Mucosa of stomach (tissue), 1 donor: ENCODE results near the gene ANXA1.
A peak's percentile ranks its signal among the peaks of the same experiment; 100 is the strongest.

Source experiments
- H3K27me3 ChIP-seq: one replicate; pipeline ENCODE4 v1.7.0; 2013; ENCODE audit warnings: mild to moderate bottlenecking, low read length; ENCODE audit not compliant: control insufficient read depth, insufficient read depth
- H3K36me3 ChIP-seq: one replicate; pipeline ENCODE4 v1.7.0; 2013; ENCODE audit warnings: low read length; ENCODE audit not compliant: control insufficient read depth, insufficient read depth
- H3K4me1 ChIP-seq: one replicate; pipeline ENCODE4 v1.7.0; 2013; ENCODE audit warnings: mild to moderate bottlenecking, low read length; ENCODE audit not compliant: control insufficient read depth, insufficient read depth
- H3K4me3 ChIP-seq: one replicate; pipeline ENCODE4 v1.7.0; 2013; ENCODE audit warnings: low read length
- H3K9ac ChIP-seq: one replicate; pipeline ENCODE4 v1.7.0; 2013; ENCODE audit warnings: mild to moderate bottlenecking, low read length, moderate library complexity
- H3K9me3 ChIP-seq: one replicate; pipeline ENCODE4 v1.7.0; 2013; ENCODE audit warnings: mild to moderate bottlenecking, low read length, moderate library complexity; ENCODE audit not compliant: control insufficient read depth
- donor health status: Pancreatic carcinoma.

ANXA1 gene

GRCh38 chr9:73129941-73130685, 21.6 kb upstream of the ANXA1 start:
- H3K4me3 ChIP-seq, result no peak overlapping the region
- no peaks in the 10 kb centered on the region for H3K9me3 ChIP-seq
- H3K4me1 ChIP-seq, result peaks cover 3% of the 10 kb centered on the region
- no peaks in the 10 kb centered on the region for H3K27me3 ChIP-seq
- no peak overlapping the region for H3K9ac ChIP-seq
- H3K36me3 ChIP-seq, result no peaks in the 10 kb centered on the region

GRCh38 chr9:73131461-73131860, 20.2 kb upstream of the ANXA1 start:
- H3K9me3 ChIP-seq, result no peaks in the 10 kb centered on the region
- no peaks in the 10 kb centered on the region for H3K27me3 ChIP-seq
- no peak overlapping the region for H3K4me3 ChIP-seq
- peaks cover 3% of the 10 kb centered on the region for H3K4me1 ChIP-seq
- H3K36me3 ChIP-seq, result no peaks in the 10 kb centered on the region
- peak overlapping the region; percentile 82 for H3K9ac ChIP-seq

GRCh38 chr9:73132034-73132776, 19.5 kb upstream of the ANXA1 start:
- Histone ChIP-seq H3K27me3 (no peaks in the 10 kb centered on the region), H3K36me3 (no peaks in the 10 kb centered on the region), H3K9me3 (no peaks in the 10 kb centered on the region), H3K9ac (peak overlapping the region; percentile 82), H3K4me1 (peaks cover 7% of the 10 kb centered on the region), H3K4me3 (no peak overlapping the region)

- peaks cover 17% of the 10 kb centered on the region for H3K4me1 ChIP-seq
- peak overlapping the region; percentile 82 for H3K9ac ChIP-seq
- no peaks in the 10 kb centered on the region for H3K36me3 ChIP-seq
- no peaks in the 10 kb centered on the region for H3K27me3 ChIP-seq
- no peaks in the 10 kb centered on the region for H3K9me3 ChIP-seq
- no peak overlapping the region for H3K4me3 ChIP-seq
Observed at GRCh38 chr9:73133022-73133651, 18.5 kb upstream of the ANXA1 start.

GRCh38 chr9:73133921-73134407, 17.7 kb upstream of the ANXA1 start:
- H3K9ac ChIP-seq, result no peak overlapping the region
- no peak overlapping the region for H3K4me3 ChIP-seq
- peaks cover 18% of the 10 kb centered on the region for H3K4me1 ChIP-seq
- no peaks in the 10 kb centered on the region for H3K27me3 ChIP-seq
- no peaks in the 10 kb centered on the region for H3K36me3 ChIP-seq
- H3K9me3 ChIP-seq, result no peaks in the 10 kb centered on the region

GRCh38 chr9:73135394-73135793, 16.3 kb upstream of the ANXA1 start:
- no peaks in the 10 kb centered on the region for H3K9me3 ChIP-seq

GRCh38 chr9:73137286-73137899, 14.3 kb upstream of the ANXA1 start:
- no peaks in the 10 kb centered on the region for H3K9me3 ChIP-seq
- no peak overlapping the region for H3K4me3 ChIP-seq
- H3K9ac ChIP-seq, result no peak overlapping the region
- no peaks in the 10 kb centered on the region for H3K27me3 ChIP-seq
- no peaks in the 10 kb centered on the region for H3K36me3 ChIP-seq
- peaks cover 18% of the 10 kb centered on the region for H3K4me1 ChIP-seq

More at GRCh38 chr9:73135394-73135793, 16.3 kb upstream of the ANXA1 start:
- Histone ChIP-seq H3K36me3 (no peaks in the 10 kb centered on the region), H3K9ac (no peak overlapping the region), H3K4me1 (peaks cover 18% of the 10 kb centered on the region), H3K4me3 (no peak overlapping the region), H3K27me3 (no peaks in the 10 kb centered on the region)

- H3K36me3 ChIP-seq, result no peaks in the 10 kb centered on the region
- H3K9me3 ChIP-seq, result no peaks in the 10 kb centered on the region
- H3K27me3 ChIP-seq, result no peaks in the 10 kb centered on the region
- H3K4me1 ChIP-seq, result peaks cover 18% of the 10 kb centered on the region
- no peak overlapping the region for H3K9ac ChIP-seq
- no peak overlapping the region for H3K4me3 ChIP-seq
Observed at GRCh38 chr9:73137914-73138313, 13.8 kb upstream of the ANXA1 start.

GRCh38 chr9:73138516-73138915, 13.1 kb upstream of the ANXA1 start:
- H3K4me3 ChIP-seq, result no peak overlapping the region
- no peaks in the 10 kb centered on the region for H3K9me3 ChIP-seq
- H3K4me1 ChIP-seq, result peaks cover 18% of the 10 kb centered on the region

GRCh38 chr9:73141282-73141681, 10.4 kb upstream of the ANXA1 start:
- Histone ChIP-seq H3K9ac (no peak overlapping the region), H3K4me3 (no peak overlapping the region), H3K36me3 (no peaks in the 10 kb centered on the region), H3K27me3 (no peaks in the 10 kb centered on the region), H3K9me3 (no peaks in the 10 kb centered on the region), H3K4me1 (peaks cover 31% of the 10 kb centered on the region)

More at GRCh38 chr9:73138516-73138915, 13.1 kb upstream of the ANXA1 start:
- Histone ChIP-seq H3K36me3 (no peaks in the 10 kb centered on the region), H3K27me3 (no peaks in the 10 kb centered on the region), H3K9ac (no peak overlapping the region)

GRCh38 chr9:73143711-73144328, 7.8 kb upstream of the ANXA1 start:
- Histone ChIP-seq H3K9me3 (no peaks in the 10 kb centered on the region), H3K27me3 (no peaks in the 10 kb centered on the region), H3K4me1 (peaks cover 30% of the 10 kb centered on the region), H3K9ac (no peak overlapping the region), H3K4me3 (no peak overlapping the region), H3K36me3 (no peaks in the 10 kb centered on the region)
